GM23338 (cell line): ENCODE measurements around the gene ZNF410.

ENCODE experiments used
- CREB1 ChIP-seq: fragments of 250-450 bp; sonication (Bioruptor Pico); IDR thresholded peaks from 2 replicates; pipeline ENCODE4 v1.5.0; 2020; ENCODE audit warnings: low read depth, mild to moderate bottlenecking, moderate library complexity
- CTCF ChIP-seq, 2 experiments: fragments of 200-600 bp in 1 of 2; sonication (generic) in 1 of 2; conservative IDR thresholded peaks; 2 replicates each; pipeline versions ENCODE4 v1.5.1 to v1.6.1; 2016 to 2017; ENCODE audit warnings: antibody characterized with exemption in 2 of 2, low read depth in 2 of 2, mild to moderate bottlenecking in 2 of 2, moderate library complexity in 1 of 2
- ETS1 ChIP-seq: IDR thresholded peaks from 2 replicates; pipeline ENCODE4 v1.6.1; 2016; ENCODE audit warnings: antibody characterized with exemption
- EZH2 ChIP-seq: fragments of 200-600 bp; sonication (generic); IDR thresholded peaks from one replicate; pipeline ENCODE4 v1.8.0; 2017; ENCODE audit warnings: antibody characterized with exemption, mild to moderate bottlenecking, low read depth; ENCODE audit not compliant: unreplicated experiment
- EZH2phosphoT487 ChIP-seq: fragments of 200-600 bp; sonication (generic); IDR thresholded peaks from one replicate; pipeline ENCODE4 v1.8.1; 2018; ENCODE audit warnings: antibody characterized with exemption; ENCODE audit not compliant: unreplicated experiment
- JUNB ChIP-seq: IDR thresholded peaks from one replicate; pipeline ENCODE4 v1.6.1; 2016; ENCODE audit warnings: antibody characterized with exemption; ENCODE audit not compliant: unreplicated experiment
- NANOG ChIP-seq: IDR thresholded peaks from 2 replicates; pipeline ENCODE4 v1.6.1; 2016; ENCODE audit warnings: antibody characterized with exemption, borderline replicate concordance
- POLR2AphosphoS5 ChIP-seq: IDR thresholded peaks from 2 replicates; pipeline ENCODE4 v1.6.1; 2016; ENCODE audit warnings: antibody characterized with exemption, low read depth
- REST ChIP-seq: IDR thresholded peaks from one replicate; pipeline ENCODE4 v1.6.1; 2018; ENCODE audit warnings: antibody characterized with exemption; ENCODE audit not compliant: unreplicated experiment
- STAT1 ChIP-seq: IDR thresholded peaks from one replicate; pipeline ENCODE4 v1.6.1; 2016; ENCODE audit warnings: antibody characterized with exemption; ENCODE audit not compliant: unreplicated experiment
- ZNF114 ChIP-seq: fragments of 250-450 bp; sonication (Bioruptor Pico); IDR thresholded peaks from 2 replicates; pipeline ENCODE4 v1.5.0; 2020; ENCODE audit warnings: mild to moderate bottlenecking, moderate library complexity
- ZNF331 ChIP-seq: fragments of 250-450 bp; sonication (Bioruptor Pico); IDR thresholded peaks from 2 replicates; pipeline ENCODE4 v1.5.0; 2020; ENCODE audit warnings: low read depth, mild to moderate bottlenecking, moderate library complexity
- ZNF462 ChIP-seq: fragments of 250-450 bp; sonication (Bioruptor Pico); IDR thresholded peaks from 2 replicates; pipeline ENCODE4 v1.5.0; 2020; ENCODE audit warnings: mild to moderate bottlenecking, moderate library complexity

GRCh38 chr14:73842201-73842600 lies 44.5 kb upstream of the ZNF410 start:
- TF ChIP-seq JUNB (no peak), EZH2 (no peak), CTCF (conservative IDR thresholded peaks at IDR 0.05; ENCODE audit: low read depth in 2 of 2) (no peak), REST (no peak), EZH2phosphoT487 (no peak), ETS1 (no peak), POLR2AphosphoS5 (no peak), STAT1 (no peak), ZNF331 (CRISPR knock-in tag) (no peak), CREB1 (CRISPR knock-in tag) (no peak), NANOG (no peak), ZNF114 (CRISPR knock-in tag) (no peak), ZNF462 (no peak)
